DOHH2 (cell line): Measurements from ENCODE around the gene DHX58.

Experiments used
- H3F3A ChIP-seq: fragments of 200-600 bp; sonication (generic), shearing (Covaris generic); 2 replicates; pipeline ENCODE4 v1.6.0; 2016; ENCODE audit warnings: antibody characterized with exemption, mild to moderate bottlenecking; ENCODE audit not compliant: control insufficient read depth, insufficient read depth
- H3K27ac ChIP-seq: fragments of 200-600 bp; sonication (generic); 2 replicates; pipeline ENCODE4 v1.5.1; 2014; ENCODE audit warnings: low read depth, mild to moderate bottlenecking, low read length, moderate library complexity
- H3K27me3 ChIP-seq: fragments of 200-600 bp; sonication (generic); 2 replicates; pipeline ENCODE4 v1.6.1; 2014; ENCODE audit warnings: mild to moderate bottlenecking, low read length, mixed read lengths; ENCODE audit not compliant: control insufficient read depth
- H3K36me3 ChIP-seq: fragments of 200-600 bp; sonication (generic); 2 replicates; pipeline ENCODE4 v1.6.1; 2014; ENCODE audit warnings: mild to moderate bottlenecking, low read length, moderate library complexity, mixed read lengths; ENCODE audit not compliant: control insufficient read depth
- H3K4me1 ChIP-seq: fragments of 200-600 bp; sonication (generic); 2 replicates; pipeline ENCODE4 v1.6.1; 2014; ENCODE audit warnings: mild to moderate bottlenecking, low read length, mixed read lengths; ENCODE audit not compliant: control insufficient read depth
- H3K4me2 ChIP-seq: fragments of 200-600 bp; sonication (generic); 2 replicates; pipeline ENCODE4 v1.6.0; 2014; ENCODE audit warnings: mild to moderate bottlenecking, low read length, moderate library complexity
- H3K4me3 ChIP-seq: fragments of 200-600 bp; sonication (generic); 2 replicates; pipeline ENCODE4 v1.5.1; 2014; ENCODE audit warnings: mild to moderate bottlenecking, low read length, mixed read lengths
- H3K79me2 ChIP-seq: fragments of 200-600 bp; sonication (generic); 2 replicates; pipeline ENCODE4 v1.6.1; 2014; ENCODE audit warnings: mild to moderate bottlenecking, low read length, mixed read lengths; ENCODE audit not compliant: control insufficient read depth
- H3K9me2 ChIP-seq: fragments of 200-600 bp; sonication (generic); replicated peaks from 2 replicates; pipeline ENCODE4 v1.6.1; 2014; ENCODE audit warnings: mild to moderate bottlenecking, low read length, mixed read lengths; ENCODE audit not compliant: control insufficient read depth
- H3K9me3 ChIP-seq: fragments of 200-600 bp; sonication (generic); 2 replicates; pipeline ENCODE4 v1.6.1; 2014; ENCODE audit warnings: antibody characterized with exemption, low read length, mixed read lengths; ENCODE audit not compliant: control insufficient read depth, insufficient read depth
- H4K20me1 ChIP-seq: fragments of 200-600 bp; sonication (generic); 2 replicates; pipeline ENCODE4 v1.6.0; 2014; ENCODE audit warnings: low read depth, mild to moderate bottlenecking, antibody characterized with exemption, low read length, moderate library complexity; ENCODE audit not compliant: control insufficient read depth, insufficient read depth
- CTCF ChIP-seq: fragments of 200-600 bp; sonication (generic); IDR thresholded peaks from one replicate; pipeline ENCODE4 v1.5.1; 2014; ENCODE audit warnings: antibody characterized with exemption, mild to moderate bottlenecking, low read depth, low read length; ENCODE audit not compliant: poor library complexity, severe bottlenecking
- EZH2phosphoT487 ChIP-seq: fragments of 200-600 bp; sonication (generic); IDR thresholded peaks from 2 replicates; pipeline ENCODE4 v1.6.1; 2017; ENCODE audit warnings: borderline replicate concordance, mild to moderate bottlenecking, antibody characterized with exemption, low read length, moderate library complexity, mixed read lengths

DHX58 gene

GRCh38 chr17:42107124-42107523, 5.4 kb downstream of the DHX58 start:
- no peaks in the 10 kb centered on the region for H3K27me3 ChIP-seq
- H3K36me3 ChIP-seq: no peaks in the 10 kb centered on the region
- no peaks in the 10 kb centered on the region for H4K20me1 ChIP-seq
- no peak overlapping the region for H3K27ac ChIP-seq
- H3K4me2 ChIP-seq: peak overlapping the region; percentile 84
- no peaks in the 10 kb centered on the region for H3K9me3 ChIP-seq
- TF ChIP-seq EZH2phosphoT487 (no peak), CTCF (no peak)
- H3F3A ChIP-seq: no peaks in the 10 kb centered on the region
- peaks cover 19% of the 10 kb centered on the region for H3K4me1 ChIP-seq
- no peaks in the 10 kb centered on the region for H3K79me2 ChIP-seq
- peak overlapping the region; percentile 69 for H3K4me3 ChIP-seq
- no peaks in the 10 kb centered on the region for H3K9me2 ChIP-seq

GRCh38 chr17:42106009-42106408, 6.5 kb downstream of the DHX58 start:
- H3K4me2 ChIP-seq: no peak overlapping the region
- no peaks in the 10 kb centered on the region for H3K27me3 ChIP-seq
- no peak overlapping the region for H3K27ac ChIP-seq
- no peak overlapping the region for H3K4me3 ChIP-seq
- no peaks in the 10 kb centered on the region for H3K9me2 ChIP-seq
- no peaks in the 10 kb centered on the region for H3K9me3 ChIP-seq
- no peaks in the 10 kb centered on the region for H4K20me1 ChIP-seq
- H3K36me3 ChIP-seq: no peaks in the 10 kb centered on the region
- peaks cover 13% of the 10 kb centered on the region for H3K4me1 ChIP-seq
- no peak for TF ChIP-seq EZH2phosphoT487
- TF ChIP-seq CTCF: no peak
- no peaks in the 10 kb centered on the region for H3F3A ChIP-seq
- H3K79me2 ChIP-seq: no peaks in the 10 kb centered on the region

GRCh38 chr17:42104264-42104663, 8.2 kb downstream of the DHX58 start:
- no peak overlapping the region for H3K4me3 ChIP-seq
- no peaks in the 10 kb centered on the region for H3K79me2 ChIP-seq
- H3K4me1 ChIP-seq: peaks cover 13% of the 10 kb centered on the region
- no peaks in the 10 kb centered on the region for H3K27me3 ChIP-seq
- H3K9me3 ChIP-seq: no peaks in the 10 kb centered on the region
- H3K36me3 ChIP-seq: no peaks in the 10 kb centered on the region
- no peaks in the 10 kb centered on the region for H3K9me2 ChIP-seq
- no peaks in the 10 kb centered on the region for H3F3A ChIP-seq
- H3K27ac ChIP-seq: no peak overlapping the region
- no peaks in the 10 kb centered on the region for H4K20me1 ChIP-seq
- H3K4me2 ChIP-seq: no peak overlapping the region
- TF ChIP-seq CTCF: no peak
- TF ChIP-seq EZH2phosphoT487: no peak
